GM23248 (cell line): ENCODE measurements around the gene PIBF1. TPM values are rescaled to one million over a fixed set of nuclear protein-coding genes. Genes with fewer than 3 reads are reported as not detected.
A peak's percentile ranks its signal among the peaks of the same experiment; 100 is the strongest.

Experiments used
- DNase-seq: peaks from one replicate; pipeline ENCODE4 v3.0.0-alpha.2; 2015
- H2AFZ ChIP-seq: fragments of 200-600 bp; sonication (generic); 2 replicates; pipeline ENCODE4 v1.6.1; 2016; ENCODE audit warnings: antibody characterized with exemption
- H3F3A ChIP-seq: fragments of 200-600 bp; sonication (generic); 2 replicates; pipeline ENCODE4 v1.6.1; 2016; ENCODE audit warnings: mild to moderate bottlenecking, antibody characterized with exemption, mixed run types; ENCODE audit not compliant: insufficient read depth
- H3K27ac ChIP-seq: fragments of 200-600 bp; sonication (generic); 2 replicates; pipeline ENCODE4 v1.5.1; 2016; ENCODE audit warnings: mild to moderate bottlenecking
- H3K27me3 ChIP-seq: fragments of 200-600 bp; sonication (generic); replicated peaks from 2 replicates; pipeline ENCODE4 v1.6.1; 2016; ENCODE audit warnings: mild to moderate bottlenecking; ENCODE audit not compliant: insufficient read depth
- H3K36me3 ChIP-seq: fragments of 200-600 bp; sonication (generic); 2 replicates; pipeline ENCODE4 v1.6.1; 2016; ENCODE audit warnings: low read depth, mild to moderate bottlenecking
- H3K4me1 ChIP-seq: fragments of 200-600 bp; sonication (generic); 2 replicates; pipeline ENCODE4 v1.6.1; 2016; ENCODE audit warnings: mild to moderate bottlenecking; ENCODE audit not compliant: insufficient read depth
- H3K4me2 ChIP-seq: fragments of 200-600 bp; sonication (generic); one replicate; pipeline ENCODE4 v1.6.1; 2016; ENCODE audit warnings: mild to moderate bottlenecking; ENCODE audit not compliant: unreplicated experiment
- H3K4me3 ChIP-seq: fragments of 200-600 bp; sonication (generic); 2 replicates; pipeline ENCODE4 v1.5.1; 2016; ENCODE audit warnings: mild to moderate bottlenecking
- H3K79me2 ChIP-seq: fragments of 200-600 bp; sonication (generic); 2 replicates; pipeline ENCODE4 v1.6.1; 2016; ENCODE audit warnings: mild to moderate bottlenecking; ENCODE audit not compliant: insufficient read depth
- H3K9ac ChIP-seq: fragments of 200-600 bp; sonication (generic); 2 replicates; pipeline ENCODE4 v1.6.1; 2016; ENCODE audit warnings: mild to moderate bottlenecking
- H3K9me2 ChIP-seq: fragments of 200-600 bp; sonication (generic); 2 replicates; pipeline ENCODE4 v1.6.1; 2016; ENCODE audit warnings: mixed run types, mild to moderate bottlenecking, moderate library complexity; ENCODE audit not compliant: insufficient read depth
- H3K9me3 ChIP-seq: fragments of 200-600 bp; sonication (generic); one replicate; pipeline ENCODE4 v1.6.1; 2017; ENCODE audit warnings: low read depth
- H4K20me1 ChIP-seq: fragments of 200-600 bp; sonication (generic); 2 replicates; pipeline ENCODE4 v1.6.0; 2016; ENCODE audit not compliant: insufficient read depth
- EZH2 ChIP-seq: fragments of 200-600 bp; sonication (generic); IDR thresholded peaks from 2 replicates; pipeline ENCODE4 v1.6.1; 2018; ENCODE audit warnings: antibody characterized with exemption, mild to moderate bottlenecking; ENCODE audit not compliant: insufficient read depth, poor library complexity, severe bottlenecking
- EZH2phosphoT487 ChIP-seq: fragments of 200-600 bp; sonication (generic); IDR thresholded peaks from 2 replicates; pipeline ENCODE4 v1.6.1; 2018; ENCODE audit warnings: antibody characterized with exemption, moderate library complexity, mild to moderate bottlenecking, low read depth; ENCODE audit not compliant: insufficient read depth
- WGBS, 2 experiments: methylation state at CpG; one replicate each; pipeline ENCODE4 v1.1.6; 2015 to 2017; ENCODE audit warnings: low lambda C conversion rate in 2 of 2, low coverage in 1 of 2; ENCODE audit errors: missing lambda C conversion rate in 2 of 2; 5-methylcytosine and 5-hydroxymethylcytosine counted together
- in situ Hi-C: fragments of 300-500 bp; cut with MboI; formaldehyde crosslinking; loops from 2 replicates; pipeline ENCODE4 v1.15.0; 2020
- polyA plus RNA-seq: library from polyadenylated mRNA; unstranded; fragments of >200 nt; fragmentation: Nextera tagmentation; extraction: Ambion mirVana; gene quantifications from 2 replicates; pipeline ENCODE4 v1.2.1, GENCODE V29; 2016
- total RNA-seq: library from RNA; depleted of rRNA; stranded (reverse); fragments of >200 nt; shearing (Covaris generic); gene quantifications from 2 replicates; pipeline ENCODE4 v1.2.3, GENCODE V29; 2014; rRNA removed

Gene PIBF1
- total RNA-seq (15.2 and 20.4 TPM in 2 replicates), polyA plus RNA-seq (14.8 and 17.0 TPM in 2 replicates)

DNA sequence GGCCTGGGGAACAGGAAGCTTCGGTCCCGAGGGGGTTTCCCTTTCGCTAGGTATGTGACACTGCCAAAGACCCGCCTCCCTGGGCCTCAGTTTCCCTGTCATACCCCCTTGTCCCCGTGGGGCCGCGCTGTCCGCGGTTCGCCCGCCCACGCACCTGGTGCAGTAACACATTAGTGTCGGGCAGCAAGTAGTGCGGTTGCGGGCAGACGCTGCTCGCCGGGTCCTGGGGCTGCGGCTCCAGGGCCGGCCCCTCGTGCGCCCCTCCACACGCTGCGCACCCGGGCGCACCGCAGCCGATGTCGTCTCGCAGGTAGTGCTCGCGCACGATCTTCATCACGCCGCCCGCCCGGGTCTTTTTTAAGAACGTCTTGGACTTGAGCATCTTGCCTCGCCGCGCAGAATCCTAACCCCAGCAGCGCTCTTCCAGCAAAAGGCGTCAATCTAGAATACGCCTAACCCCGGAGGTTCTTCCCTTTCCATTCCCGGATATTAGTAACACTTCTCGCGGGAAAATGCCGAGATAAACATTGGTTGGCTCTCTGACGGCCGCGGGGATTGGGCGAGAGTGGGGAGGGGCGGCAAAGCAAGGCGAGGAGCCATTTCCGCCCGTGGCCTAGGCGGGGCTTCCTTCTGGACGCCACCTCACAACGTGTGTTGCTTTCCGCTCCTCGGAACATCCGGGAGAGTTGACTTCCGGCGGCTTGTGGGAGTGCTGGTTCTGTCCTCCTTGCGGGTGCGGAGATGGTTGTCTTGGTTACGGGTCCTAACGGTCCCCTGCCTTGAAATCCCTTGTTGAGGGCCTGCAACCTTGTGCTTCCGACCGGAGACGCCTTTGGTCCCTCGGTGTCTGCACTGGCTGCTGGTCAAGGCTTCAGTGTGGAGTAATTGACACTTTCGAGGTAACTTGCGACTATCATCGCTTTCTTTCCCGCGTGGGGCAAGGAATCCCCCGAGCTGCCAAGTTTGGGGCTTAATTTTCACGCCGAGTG lies at the start of gene PIBF1, which contains the start of gene DIS3:
PIBF1 (plus strand) TSS at position 683 of the 989 bp plus-strand sequence. CDS start 1,337 bp downstream, outside the sequence.
DIS3 (minus strand) TSS at position 450 of the 989 bp plus-strand sequence; CDS start at position 382, 68 bp downstream.
- Histone ChIP-seq H3K27me3 (no peaks in the 10 kb centered on the region), H3K4me3 (peak within 1 kb of the TSS; percentile 100), H3K9ac (peak within 1 kb of the TSS; percentile 93), H3K9me2 (no peaks in the 10 kb centered on the region), H3K79me2 (peaks cover 96% of the 10 kb centered on the region), H3K9me3 (no peaks in the 10 kb centered on the region), H3K4me2 (peak within 1 kb of the TSS; percentile 98), H4K20me1 (no peaks in the 10 kb centered on the region), H3K36me3 (peaks cover 18% of the 10 kb centered on the region), H3K27ac (peak within 1 kb of the TSS; percentile 86), H3K4me1 (peaks cover 16% of the 10 kb centered on the region), H3F3A (no peaks in the 10 kb centered on the region; the same call in none of the 2 replicates), H2AFZ (peak within 1 kb of the TSS; percentile 98)
- in situ Hi-C loops: no loop called here
- WGBS, 2 experiments: 1% methylated on average over 75 to 81 of the region's 81 CpGs
- peak; percentile 100 for DNase-seq
- TF ChIP-seq EZH2phosphoT487 (no peak), EZH2 (no peak)

GRCh38 chr13:72737033-72737432 lies 44.9 kb upstream of the PIBF1 start:
- no peak overlapping the region for H3K27ac ChIP-seq
- no peaks in the 10 kb centered on the region for H3K9me2 ChIP-seq
- in situ Hi-C loops: no loop called here
- H3K9me3 ChIP-seq: no peaks in the 10 kb centered on the region
- no peak overlapping the region for H3K4me3 ChIP-seq
- no peaks in the 10 kb centered on the region for H3F3A ChIP-seq
- H3K27me3 ChIP-seq: no peaks in the 10 kb centered on the region
- H4K20me1 ChIP-seq: no peaks in the 10 kb centered on the region
- H2AFZ ChIP-seq: no peak overlapping the region
- TF ChIP-seq EZH2phosphoT487: no peak
- TF ChIP-seq EZH2: no peak
- no peaks in the 10 kb centered on the region for H3K4me1 ChIP-seq
- no peak for DNase-seq
- 85 to 90% methylated on average over 3 of the region's 3 CpGs for WGBS, 2 experiments
- no peak overlapping the region for H3K4me2 ChIP-seq
- peaks cover 12% of the 10 kb centered on the region for H3K79me2 ChIP-seq
- no peak overlapping the region for H3K9ac ChIP-seq
- H3K36me3 ChIP-seq: peaks cover 21% of the 10 kb centered on the region; the same call in 1 of the 2 replicates

DNA sequence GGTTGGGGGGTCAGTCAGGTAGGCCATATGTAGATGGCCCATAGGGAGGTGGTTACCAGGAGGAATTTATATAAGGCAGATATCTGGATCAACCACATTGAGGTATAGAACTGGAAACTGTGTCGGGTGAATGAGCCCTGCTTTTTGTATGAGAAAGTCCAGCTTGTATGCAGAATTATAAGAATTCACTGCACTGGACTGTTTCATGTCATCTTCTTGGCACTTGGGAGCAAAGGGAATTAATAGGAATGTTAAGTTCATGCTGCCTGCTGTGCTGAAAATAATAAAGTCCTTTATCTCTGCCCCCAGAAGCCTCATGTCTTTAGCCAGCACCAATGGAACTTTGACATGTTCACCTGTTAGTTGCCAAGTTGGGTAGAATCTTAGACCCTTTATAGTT lies 41.9 kb upstream of the PIBF1 start:
- Histone ChIP-seq H4K20me1 (no peaks in the 10 kb centered on the region), H3K9ac (no peak overlapping the region), H3K9me3 (no peaks in the 10 kb centered on the region), H3K4me1 (no peaks in the 10 kb centered on the region), H3F3A (no peaks in the 10 kb centered on the region), H3K27me3 (no peaks in the 10 kb centered on the region), H3K9me2 (no peaks in the 10 kb centered on the region), H3K4me3 (no peak overlapping the region), H3K4me2 (no peak overlapping the region), H3K27ac (no peak overlapping the region), H3K79me2 (peaks cover 9% of the 10 kb centered on the region), H2AFZ (no peak overlapping the region), H3K36me3 (0 out of 2 replicates have a peak, but pooled peaks cover 14% of the 10 kb centered on the region)
- WGBS, 2 experiments: 100% methylated on average over 1 of the region's 1 CpG
- TF ChIP-seq EZH2phosphoT487 (no peak), EZH2 (no peak)
- no peak for DNase-seq
- in situ Hi-C loops: no loop called here

- H4K20me1 ChIP-seq: no peaks in the 10 kb centered on the region
- H3K4me1 ChIP-seq: no peaks in the 10 kb centered on the region
- in situ Hi-C loops: no loop called here
- H3K4me2 ChIP-seq: no peak overlapping the region
- TF ChIP-seq EZH2phosphoT487: no peak
- no peak for TF ChIP-seq EZH2
- H3K4me3 ChIP-seq: no peak overlapping the region
- no peaks in the 10 kb centered on the region for H3K27me3 ChIP-seq
- no peak overlapping the region for H3K9ac ChIP-seq
- H3K27ac ChIP-seq: no peak overlapping the region
- H3K79me2 ChIP-seq: peaks cover 21% of the 10 kb centered on the region
- H3K9me2 ChIP-seq: no peaks in the 10 kb centered on the region
- H3K36me3 ChIP-seq: peaks cover 20% of the 10 kb centered on the region
- H3F3A ChIP-seq: peaks cover 16% of the 10 kb centered on the region; the same call in 1 of the 2 replicates
- H2AFZ ChIP-seq: no peak overlapping the region
- DNase-seq: no peak
- no peaks in the 10 kb centered on the region for H3K9me3 ChIP-seq
- 71 to 88% methylated on average over 1 of the region's 1 CpG for WGBS, 2 experiments
Measured at GRCh38 chr13:72745260-72745659, 36.7 kb upstream of the PIBF1 start.
